Activated T-cell treated with anti-CD3 and anti-CD28 coated beads for 1 hour (primary cell): ENCODE measurements around the gene SYPL2.

Source experiments
- DNase-seq: peaks from one replicate; pipeline ENCODE4 v3.0.0-alpha.2; 2020; ENCODE audit warnings: low read depth

The SYPL2 gene

GRCh38 chr1:109516872-109517271 is 50.5 kb downstream of the SYPL2 start:
- no peak for DNase-seq

DNA sequence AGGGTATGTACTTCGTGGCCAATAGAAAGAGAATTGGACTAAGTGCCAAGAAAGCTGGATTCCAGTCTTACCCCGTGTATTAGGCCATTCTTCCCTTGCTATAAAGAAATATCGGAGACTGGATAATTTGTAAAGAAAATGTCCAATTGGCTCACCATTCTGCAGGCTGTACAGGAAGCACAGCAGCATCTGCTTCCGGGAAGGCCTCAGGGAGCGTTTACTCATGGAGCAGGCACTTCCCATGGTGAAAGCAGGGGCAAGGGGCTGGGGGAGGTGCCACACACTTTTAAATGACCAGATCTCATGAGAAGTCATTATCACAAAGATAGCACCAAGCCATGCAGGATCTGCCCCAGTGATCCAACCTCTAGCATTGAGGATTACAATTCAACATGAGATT is 51.0 kb downstream of the SYPL2 start:
- DNase-seq = no peak

GRCh38 chr1:109521002-109521951 is 54.9 kb downstream of the SYPL2 start:
- DNase-seq = no peak

- DNase-seq = no peak
These were observed 55.7 kb downstream of the SYPL2 start for GRCh38 chr1:109522026-109522425.

GRCh38 chr1:109523706-109524105 is 57.4 kb downstream of the SYPL2 start:
- DNase-seq = no peak

DNA sequence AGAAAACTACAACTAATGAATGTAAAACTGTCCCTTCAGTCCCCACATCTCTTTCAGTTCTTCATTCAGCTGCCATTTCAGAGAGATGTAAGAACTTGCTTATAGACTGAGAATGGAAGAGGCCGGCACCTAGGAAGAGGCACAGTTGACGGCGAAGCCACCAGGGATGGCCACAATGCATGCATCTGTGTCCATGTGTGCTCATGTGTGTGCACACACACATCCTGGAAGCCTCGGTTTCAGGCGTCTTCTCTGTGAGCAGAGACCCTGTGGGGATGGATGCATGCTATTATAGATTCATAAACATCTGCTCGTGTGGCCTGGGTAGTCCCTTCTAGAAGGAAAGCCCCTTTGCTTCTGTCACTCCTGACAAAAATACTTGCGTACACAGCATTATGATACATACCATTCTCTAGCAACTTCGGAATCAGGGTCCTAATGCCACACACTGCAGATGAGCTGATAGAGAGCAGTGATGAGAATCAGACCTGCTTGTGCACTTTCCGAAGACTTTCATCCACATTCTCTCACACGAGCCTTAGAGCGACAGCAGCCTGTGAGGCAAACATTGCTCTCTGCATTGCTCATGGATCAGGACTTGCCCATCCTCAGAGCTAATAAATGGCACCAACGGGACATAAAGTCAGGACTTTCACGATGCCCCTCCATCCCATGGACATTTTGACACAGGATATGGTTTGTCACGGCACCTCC is 60.9 kb downstream of the SYPL2 start:
- no peak for DNase-seq

DNA sequence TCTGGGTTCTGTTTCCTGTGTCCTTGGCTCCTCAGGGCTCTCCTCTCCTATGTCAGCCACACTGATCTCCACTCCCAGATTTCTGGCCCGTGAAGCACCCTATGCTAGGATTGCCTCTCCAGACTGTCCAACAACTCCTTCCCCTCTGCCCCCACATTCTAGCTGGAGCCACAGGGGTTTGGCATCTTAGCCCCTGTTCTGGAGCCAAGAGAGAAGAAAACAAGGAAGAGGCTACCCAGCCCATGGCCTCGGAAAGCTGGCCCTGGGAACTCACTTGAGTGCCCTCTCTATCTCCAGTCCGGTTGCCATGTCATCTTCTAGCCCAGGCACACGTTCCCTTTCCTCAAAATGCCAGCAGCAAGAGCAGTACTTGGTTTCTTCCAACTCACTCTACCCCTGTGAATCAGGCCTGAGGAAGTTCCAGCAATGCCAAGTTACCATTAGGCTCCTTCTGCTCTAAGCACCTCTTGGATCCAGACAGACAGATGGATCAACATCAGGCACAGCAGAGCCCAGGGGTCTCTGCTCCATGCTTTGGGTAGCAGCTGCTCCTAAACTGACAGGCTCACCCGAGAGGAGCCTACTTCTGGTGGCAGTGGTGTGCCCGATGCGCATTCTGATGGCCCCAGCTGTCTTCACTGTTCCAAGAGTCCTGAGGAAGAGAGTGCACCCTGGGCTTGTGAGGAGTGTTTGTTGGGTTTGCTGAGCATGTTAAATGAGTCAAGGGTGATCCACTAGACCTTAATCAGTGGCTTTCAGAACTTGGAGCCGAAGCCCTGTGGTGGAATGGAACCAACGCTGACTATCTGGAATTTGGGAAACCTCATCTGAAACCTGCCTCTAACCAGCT is 61.7 kb downstream of the SYPL2 start:
- DNase-seq = no peak

- DNase-seq = no peak
These were observed 62.4 kb downstream of the SYPL2 start for GRCh38 chr1:109528712-109529111.

GRCh38 chr1:109529881-109530456 is 63.6 kb downstream of the SYPL2 start:
- no peak for DNase-seq

GRCh38 chr1:109530457-109531087 is 64.2 kb downstream of the SYPL2 start:
- no peak for DNase-seq

GRCh38 chr1:109531380-109531779 is 65.0 kb downstream of the SYPL2 start:
- DNase-seq = no peak
